Posterior vena cava (tissue), 2 donors: ENCODE data around the gene MIGA2. TPM values are rescaled to one million over a fixed set of nuclear protein-coding genes. Genes with fewer than 3 reads are reported as not detected.

Experiments
- DNase-seq: peaks from one replicate; pipeline ENCODE4 v3.0.0-alpha.2; 2020; ENCODE audit warnings: low spot score
- intact Hi-C, 2 donors: fragments of 100-400 bp; cut with DNase I; formaldehyde crosslinking; loops; one replicate each; pipeline versions ENCODE4 v1.14.1 to v1.14.2; 2022 to 2023
- total RNA-seq, 2 donors: library from RNA; stranded (reverse); fragmentation: NEBNext Ultra II Directional; extraction: Animal tissue kit (Norgen Biotek cat#: 25700); gene quantifications; one replicate each; pipeline ENCODE4 v1.2.1, GENCODE V29; 2021
- donor health status: DM: yes; HTN: yes; CAD: no.
- donor health status: DM: yes; HTN: yes; CAD: no.

The MIGA2 gene
- total RNA-seq, 2 donors from 2014 or later = 14.8 to 21.1 TPM

DNA sequence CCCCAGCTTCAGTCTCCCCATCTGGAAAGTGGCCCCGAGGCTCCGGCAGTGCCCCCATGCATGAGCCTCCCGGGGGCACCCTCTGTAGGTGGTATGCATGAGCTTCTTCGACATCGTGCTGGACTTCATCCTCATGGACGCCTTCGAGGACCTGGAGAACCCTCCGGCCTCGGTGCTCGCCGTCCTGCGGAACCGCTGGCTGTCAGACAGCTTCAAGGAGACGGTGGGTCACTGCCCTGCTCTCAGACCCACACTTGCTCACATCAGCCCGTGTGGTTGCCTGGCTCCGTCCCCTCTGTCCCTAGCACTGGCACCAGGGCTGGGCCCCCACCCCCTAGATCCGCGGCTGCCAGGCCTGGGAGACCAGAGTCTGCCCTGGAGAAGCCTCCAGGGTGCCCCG lies 31.7 kb downstream of the MIGA2 start:
- no peak for DNase-seq
- intact Hi-C loops = no loop called here

DNA sequence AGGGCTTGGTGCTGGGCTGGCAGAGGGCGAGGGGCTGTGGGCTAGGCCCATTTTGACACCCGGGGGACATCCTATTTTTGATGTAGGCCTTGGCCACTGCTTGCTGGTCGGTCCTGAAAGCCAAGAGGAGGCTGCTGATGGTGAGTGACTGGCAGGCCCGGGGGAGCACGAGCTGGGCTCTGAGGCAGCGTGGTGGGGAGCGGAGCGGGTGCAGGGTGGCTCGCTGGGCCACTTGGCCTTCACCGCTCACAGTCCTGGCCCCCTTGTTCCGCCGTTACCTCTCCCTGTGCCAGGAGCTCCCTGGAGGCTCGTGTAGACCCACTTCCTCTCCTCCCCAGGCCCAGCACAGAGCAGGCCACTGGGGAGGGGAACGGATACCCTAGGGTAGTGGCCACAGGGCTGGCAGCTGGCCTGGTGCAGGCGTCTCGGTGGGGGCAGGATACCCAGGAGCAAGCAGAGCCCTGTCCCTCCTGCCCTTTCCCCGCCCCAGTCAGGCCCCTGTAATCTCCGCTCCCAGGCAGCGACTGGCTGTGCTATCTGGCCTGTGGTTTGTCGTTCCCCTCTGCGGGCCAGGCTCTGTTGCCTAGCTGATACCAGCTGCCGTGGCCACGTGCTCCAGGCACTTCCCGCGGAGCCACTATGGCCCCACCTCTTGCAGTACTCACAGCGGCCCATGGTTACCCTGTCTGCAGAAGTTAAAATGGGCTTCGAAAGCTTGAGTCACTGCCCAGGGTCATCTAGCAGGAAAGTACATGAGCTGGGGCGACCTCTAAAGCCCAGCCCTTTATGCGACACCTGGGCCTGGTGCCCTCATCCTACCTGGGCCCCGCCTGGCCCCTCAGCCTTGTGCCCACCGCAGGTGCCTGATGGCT lies 32.8 kb downstream of the MIGA2 start:
- intact Hi-C loops = no loop called here
- DNase-seq = peak; percentile 90

DNA sequence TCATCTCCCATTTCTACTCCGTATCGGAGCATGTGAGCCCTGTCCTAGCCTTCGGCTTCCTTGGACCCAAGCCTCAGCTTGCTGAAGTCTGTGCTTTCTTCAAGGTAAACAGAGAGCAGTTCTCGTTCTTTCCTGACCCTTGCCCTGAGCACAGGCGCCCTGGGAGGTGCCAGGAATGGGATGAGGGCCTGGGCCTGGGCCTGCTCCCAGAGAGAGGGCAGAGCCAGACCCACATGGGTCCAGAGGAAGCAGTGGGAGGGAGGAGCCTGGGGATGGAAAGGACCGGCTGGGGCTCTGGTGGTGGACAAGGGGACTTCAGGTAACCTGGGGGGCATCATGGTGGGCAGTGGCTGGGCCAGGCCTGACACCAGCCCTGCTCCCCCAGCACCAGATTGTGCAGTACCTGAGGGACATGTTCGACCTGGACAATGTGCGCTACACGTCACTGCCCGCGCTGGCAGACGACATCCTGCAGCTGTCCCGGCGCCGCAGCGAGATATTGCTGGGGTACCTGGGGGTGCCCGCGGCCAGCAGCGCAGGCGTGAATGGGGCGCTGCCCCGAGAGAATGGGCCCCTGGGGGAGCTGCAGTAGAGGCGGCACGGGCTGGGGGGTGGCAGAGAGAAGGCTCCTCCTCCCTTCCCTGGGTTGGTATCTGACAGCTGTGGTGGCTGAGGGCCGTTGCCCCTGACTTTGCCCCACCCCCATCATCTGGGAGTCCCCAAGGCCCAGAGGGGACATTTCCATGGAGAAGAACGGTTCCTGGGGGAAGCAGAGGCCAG lies 33.6 kb downstream of the MIGA2 start:
- intact Hi-C loops = loop anchor here in 1 of 2 donors (5.0 kb wide), 1 partner anchor 1337 kb away; no protein-coding TSS in a partner anchor
- no peak for DNase-seq

DNA sequence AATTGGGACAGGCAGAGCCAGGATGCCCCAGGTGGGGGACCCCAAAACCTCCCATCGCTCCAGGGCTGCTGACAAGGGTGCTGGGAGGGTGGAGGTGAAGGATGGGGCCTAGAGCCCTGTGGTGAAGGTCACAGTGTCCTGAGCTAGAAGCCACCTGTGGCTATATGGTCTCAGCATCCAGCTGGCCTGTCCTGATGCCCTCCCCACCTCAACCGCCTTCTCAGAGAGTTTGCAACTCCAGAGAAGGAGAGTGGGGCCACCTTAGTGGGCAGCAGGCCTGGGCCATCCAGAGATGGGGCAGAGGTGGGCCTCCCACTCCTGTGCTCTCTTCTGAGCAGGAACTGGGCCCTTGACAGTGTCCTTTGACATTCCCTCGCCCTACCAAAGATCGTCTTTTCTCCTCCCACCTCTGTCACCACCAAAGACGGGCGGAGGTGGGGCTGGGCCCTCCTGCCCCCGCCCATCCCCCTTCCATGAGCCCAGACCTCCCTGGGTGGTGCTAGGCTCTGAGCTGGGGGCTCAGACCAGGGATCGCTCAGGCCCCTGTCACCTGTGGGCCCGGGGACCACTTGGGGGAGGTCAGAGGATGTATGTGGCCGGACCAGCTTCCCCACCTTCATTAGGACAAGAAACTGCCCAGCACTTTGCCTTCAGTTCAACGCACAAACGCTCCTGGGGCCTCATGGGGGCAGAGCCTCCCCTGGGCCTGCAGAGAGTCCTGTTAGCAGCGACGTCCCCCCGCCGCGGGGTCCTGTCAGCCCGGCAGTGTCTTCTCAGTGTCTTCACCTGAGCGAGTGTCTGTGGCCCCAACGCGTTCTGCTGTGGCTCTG lies 34.5 kb downstream of the MIGA2 start:
- DNase-seq = no peak
- intact Hi-C loops = loop anchor here in 1 of 2 donors (5.0 kb wide), 1 partner anchor 1336 kb away; no protein-coding TSS in a partner anchor

DNA sequence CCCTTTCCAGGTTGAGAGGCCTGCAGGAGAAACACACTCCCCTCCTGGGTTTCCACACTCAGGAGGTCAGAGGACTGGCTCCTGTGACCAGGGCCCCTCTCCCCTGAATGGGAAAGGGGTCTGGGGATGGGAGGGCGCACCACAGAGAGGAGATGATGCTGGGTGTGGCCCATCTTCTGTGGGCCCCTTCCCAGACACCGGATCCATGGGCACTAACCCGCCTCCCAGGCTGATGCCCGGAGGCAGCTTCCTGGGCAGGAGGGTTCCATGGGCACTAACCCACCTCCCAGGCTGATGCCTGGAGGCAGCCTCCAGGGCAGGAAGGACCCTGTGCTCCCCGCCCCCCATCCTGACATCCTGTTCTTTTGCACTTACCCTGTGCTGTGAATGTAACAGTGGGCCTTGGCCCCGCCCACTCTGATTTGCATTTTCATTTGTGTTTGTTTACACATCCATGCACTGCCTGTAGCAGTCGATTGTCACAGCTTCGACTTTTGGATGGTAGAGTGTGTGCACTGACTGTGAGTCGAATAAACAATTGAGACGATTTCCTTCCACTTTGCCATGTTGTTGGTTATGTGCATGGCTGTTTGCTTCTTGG lies 35.2 kb downstream of the MIGA2 start:
- no peak for DNase-seq
- intact Hi-C loops = loop anchor here in 1 of 2 donors (5.0 kb wide), 1 partner anchor 1336 kb away; no protein-coding TSS in a partner anchor

DNA sequence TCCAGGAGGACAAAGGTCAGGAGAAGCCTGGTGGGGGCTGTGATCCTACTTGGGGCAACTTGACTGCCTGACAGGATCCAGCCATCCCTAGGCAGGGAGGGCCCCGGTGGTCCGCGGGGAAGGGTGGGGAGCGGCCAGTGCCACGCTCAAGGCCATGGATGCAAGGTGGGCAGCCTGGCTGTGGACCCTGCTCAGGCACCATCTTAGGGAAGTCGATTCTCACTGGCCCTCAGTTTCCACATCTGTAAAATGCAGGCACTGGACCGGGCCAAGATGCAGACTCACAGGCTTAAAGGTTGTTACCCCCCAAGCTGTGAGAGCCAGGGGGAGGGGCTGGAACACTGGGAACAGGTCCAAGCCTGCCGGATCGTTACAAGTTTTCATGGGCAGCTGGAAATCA lies 35.7 kb downstream of the MIGA2 start:
- intact Hi-C loops = loop anchor here in 1 of 2 donors (5.0 kb wide), 1 partner anchor 1335 kb away; no protein-coding TSS in a partner anchor
- DNase-seq = no peak

DNA sequence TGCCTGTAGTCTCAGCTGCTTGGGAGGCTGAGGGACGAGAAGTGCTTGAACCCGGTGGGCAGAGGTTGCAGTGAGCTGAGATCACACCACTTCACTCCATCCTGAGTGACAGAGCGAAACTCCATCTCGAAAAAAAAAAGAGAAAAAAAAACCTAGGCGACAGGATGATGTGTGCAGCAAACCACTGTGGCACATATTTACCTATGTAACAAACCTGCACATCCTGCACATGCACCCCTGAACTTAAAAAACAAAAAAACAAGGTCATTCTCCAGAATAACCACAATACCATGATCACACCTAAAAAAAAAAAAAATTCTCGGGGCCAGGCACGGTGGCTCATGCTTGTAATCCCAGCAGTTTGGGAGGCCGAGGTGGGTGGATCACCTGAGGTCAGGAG lies 37.0 kb downstream of the MIGA2 start:
- intact Hi-C loops = loop anchor here in 1 of 2 donors (5.0 kb wide), 1 partner anchor 1334 kb away; no protein-coding TSS in a partner anchor

DNA sequence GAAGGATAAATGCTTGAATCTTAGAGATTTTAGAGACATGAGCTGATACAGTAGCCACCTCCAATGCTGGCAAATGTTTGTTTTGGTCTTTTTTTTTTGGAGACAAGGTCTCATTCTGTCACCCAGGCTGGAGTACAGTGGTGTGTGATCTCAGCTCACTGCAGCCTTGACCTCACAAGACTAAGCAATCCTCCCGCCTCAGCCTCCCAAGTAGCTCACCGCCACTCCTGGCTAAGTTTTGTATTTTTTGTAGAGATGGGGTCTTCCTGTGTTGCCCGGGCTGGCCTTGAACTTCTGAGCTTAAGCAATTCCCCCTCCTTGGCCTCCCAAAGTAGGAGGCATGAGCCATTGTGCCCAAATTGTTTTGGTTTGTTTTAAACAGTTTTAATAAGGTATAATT lies 37.7 kb downstream of the MIGA2 start:
- DNase-seq = no peak
- intact Hi-C loops = loop anchor here in 1 of 2 donors (5.0 kb wide), 1 partner anchor 1333 kb away; no protein-coding TSS in a partner anchor

More for the DNA sequence above, 37.0 kb downstream of the MIGA2 start:
- no peak for DNase-seq

DNA sequence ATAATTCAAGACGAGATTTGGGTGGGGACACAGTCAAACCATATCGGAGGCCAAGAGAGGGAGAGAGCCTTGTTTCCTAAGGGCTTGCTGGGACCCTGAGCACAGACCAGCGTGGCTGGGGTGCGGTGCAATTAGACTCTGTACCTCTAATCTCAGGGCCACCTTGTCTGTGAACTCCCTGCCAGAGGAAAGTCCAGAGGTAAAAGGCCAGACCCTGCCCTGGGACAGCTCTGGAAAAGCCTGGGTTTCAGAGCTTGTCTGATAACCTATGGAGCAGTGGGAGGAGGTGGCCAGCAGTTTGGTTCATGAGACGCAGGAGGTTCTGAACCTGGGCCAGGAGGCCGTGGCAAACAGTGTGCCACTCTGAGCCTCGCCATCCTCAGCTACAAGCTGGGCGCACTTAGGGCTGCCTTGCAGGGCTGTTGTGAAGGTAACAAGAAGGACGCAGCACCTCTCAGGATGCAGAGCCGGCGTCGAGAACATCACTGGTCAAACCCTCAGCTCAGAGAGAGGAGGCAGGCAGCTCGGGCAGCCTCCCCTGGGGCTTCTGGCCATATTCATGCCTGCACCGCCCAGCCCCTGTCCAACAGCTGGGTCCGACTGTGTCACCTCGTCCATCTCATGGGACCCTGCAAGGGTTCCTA lies 39.7 kb downstream of the MIGA2 start:
- intact Hi-C loops = no loop called here
- DNase-seq = no peak

DNA sequence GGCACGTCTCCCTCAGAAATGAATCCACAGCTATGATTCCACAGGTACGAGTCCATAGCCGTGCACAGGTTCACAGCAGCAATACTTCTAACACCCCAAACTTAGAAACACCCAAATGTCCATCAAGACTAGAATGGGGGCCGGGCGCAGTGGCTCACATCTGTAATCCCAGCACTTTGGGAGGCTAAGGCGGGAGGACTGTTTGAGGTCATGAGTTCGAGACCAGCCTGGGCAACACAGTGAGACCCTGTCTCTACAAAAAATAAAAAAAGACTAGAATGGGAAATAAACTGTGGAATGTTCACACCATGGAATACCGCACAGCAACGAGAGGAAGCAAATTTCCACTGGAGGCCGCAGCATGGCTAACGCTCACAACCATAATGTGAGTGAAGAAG lies 40.2 kb downstream of the MIGA2 start:
- intact Hi-C loops = no loop called here
- DNase-seq = no peak

DNA sequence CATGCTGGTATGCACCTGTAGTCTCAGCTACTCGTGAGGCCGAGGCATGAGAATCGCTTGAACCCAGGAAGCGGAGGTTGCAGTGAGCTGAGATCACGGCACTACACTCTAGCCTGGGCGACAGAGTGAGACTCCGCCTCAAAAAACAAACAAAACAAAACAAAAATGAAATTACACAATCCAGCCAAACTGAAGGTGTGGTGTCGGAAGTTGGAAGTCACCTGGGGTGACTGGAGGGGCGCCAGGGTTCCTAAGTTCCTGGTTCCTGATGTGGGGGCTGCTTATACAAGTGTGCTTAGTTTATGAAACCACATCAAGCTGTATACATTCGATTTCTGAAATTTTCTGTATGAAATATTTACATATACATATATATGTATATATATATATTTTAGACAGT lies 40.8 kb downstream of the MIGA2 start:
- DNase-seq = no peak
- intact Hi-C loops = no loop called here

DNA sequence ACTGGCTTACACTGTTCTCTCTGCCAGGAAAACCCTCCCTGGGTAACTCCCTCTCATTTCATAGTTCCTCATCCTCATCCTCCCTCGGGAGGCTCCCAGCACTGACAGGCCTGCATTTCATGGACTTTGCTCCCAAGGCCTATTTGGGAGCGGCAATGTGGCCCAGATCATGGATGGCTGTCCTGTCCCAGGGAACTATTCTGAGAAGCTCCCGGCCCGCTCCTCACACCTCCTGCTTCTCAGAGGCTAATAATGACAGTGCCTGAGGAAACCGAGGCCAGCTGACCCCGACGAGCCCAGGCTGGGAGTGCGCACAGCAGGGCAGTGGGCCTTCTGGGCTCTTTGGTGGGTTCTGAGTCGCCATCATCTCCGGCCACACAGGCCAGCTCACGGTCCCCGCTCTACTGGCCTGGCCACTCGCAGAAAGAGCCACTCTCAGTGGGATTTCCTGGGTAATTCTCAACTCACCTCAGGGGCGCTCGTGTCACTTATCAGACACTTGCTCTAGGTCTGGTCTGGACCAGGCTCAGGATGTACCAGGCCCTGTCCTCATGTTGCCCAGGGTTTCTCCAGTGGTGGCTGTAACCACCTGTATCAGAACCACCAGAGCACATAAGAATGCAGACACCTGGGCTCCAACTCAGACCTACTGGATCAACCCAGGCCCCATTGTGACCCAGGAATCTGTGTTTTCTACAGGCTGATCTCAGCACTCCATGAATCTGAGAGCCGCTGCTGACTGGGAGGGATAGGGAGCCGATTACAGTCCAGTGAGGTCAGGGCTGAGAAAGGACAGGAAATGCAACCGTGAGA lies 42.5 kb downstream of the MIGA2 start:
- no peak for DNase-seq
- intact Hi-C loops = no loop called here

DNA sequence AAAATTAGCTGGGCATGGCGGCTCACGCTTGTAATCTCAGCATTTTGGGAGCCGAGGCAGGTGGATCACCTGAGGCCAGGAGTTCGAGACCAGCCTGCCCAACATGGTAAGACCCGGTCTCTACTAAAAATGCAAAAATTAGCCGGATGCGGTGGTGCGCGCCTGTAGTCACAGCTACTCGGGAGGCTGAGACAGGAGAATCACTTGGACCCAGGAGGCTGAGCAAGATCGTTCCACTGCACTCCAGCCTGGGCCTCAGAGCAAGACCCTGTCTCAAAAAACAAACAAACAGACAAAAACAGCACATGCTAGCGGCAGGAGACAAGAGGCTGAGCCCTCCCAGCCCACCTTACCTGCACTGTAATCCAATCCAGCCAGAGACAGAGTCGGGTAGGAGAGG lies 43.4 kb downstream of the MIGA2 start:
- intact Hi-C loops = no loop called here
- DNase-seq = no peak

DNA sequence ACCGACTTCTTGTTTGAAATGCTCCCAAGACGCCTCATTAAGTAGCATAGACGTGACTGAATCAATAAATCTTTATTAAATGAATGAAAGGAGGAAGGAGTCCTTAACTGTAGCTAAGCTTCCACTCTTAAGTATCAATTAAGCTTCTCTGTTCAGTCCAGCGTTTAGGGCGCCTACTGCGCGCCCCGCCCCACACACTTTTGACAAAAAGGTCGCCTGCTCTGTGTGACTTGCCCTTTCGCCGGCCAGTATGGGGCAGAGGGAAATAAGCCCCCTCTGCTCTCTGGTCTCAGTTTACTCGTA lies 43.8 kb downstream of the MIGA2 start:
- intact Hi-C loops = no loop called here
- no peak for DNase-seq

DNA sequence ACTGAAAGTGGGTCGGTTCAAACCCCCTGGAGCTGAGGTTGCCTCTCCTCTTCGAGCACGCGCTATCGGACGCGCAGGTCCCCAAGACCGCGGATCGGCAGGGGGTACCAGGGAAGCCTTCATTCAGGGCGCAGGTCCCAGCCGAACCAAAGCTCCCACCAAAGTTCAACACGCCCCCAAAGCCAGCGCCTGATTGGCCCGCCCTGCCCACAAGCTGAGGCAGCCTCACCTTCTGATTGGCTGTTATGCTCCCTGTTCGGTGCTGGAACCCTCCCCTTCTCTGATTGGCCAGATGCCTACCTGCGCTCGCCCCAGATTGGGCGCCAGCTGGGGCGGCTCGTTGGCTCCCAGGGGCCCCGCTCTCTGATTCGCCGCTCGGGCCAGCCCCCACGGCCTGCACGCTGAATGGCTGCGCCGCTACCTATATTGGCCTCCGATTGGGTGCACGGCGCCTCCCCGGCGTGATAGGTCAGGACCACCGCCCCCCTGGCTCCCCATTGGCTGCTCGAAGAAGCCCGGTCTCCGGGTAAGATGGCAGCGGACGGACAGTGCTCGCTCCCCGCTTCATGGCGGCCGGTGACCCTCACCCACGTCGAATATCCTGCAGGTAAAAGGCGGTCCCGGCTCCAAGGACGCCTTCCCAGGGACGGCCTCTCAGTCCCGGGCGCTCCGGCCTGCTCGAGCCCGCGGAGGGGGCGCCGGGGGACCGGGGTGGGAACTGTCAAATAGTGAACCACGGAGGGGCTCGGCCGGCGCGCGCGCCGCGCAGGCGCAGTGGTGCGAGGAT lies 44.4 kb downstream of the MIGA2 start, which contains the start of gene DOLPP1:
TSS of gene DOLPP1 (plus strand) at position 511 of the 787 bp plus-strand sequence. CDS start at position 532, 21 bp downstream.
- intact Hi-C loops = no loop called here
- peak; percentile 100 for DNase-seq

DNA sequence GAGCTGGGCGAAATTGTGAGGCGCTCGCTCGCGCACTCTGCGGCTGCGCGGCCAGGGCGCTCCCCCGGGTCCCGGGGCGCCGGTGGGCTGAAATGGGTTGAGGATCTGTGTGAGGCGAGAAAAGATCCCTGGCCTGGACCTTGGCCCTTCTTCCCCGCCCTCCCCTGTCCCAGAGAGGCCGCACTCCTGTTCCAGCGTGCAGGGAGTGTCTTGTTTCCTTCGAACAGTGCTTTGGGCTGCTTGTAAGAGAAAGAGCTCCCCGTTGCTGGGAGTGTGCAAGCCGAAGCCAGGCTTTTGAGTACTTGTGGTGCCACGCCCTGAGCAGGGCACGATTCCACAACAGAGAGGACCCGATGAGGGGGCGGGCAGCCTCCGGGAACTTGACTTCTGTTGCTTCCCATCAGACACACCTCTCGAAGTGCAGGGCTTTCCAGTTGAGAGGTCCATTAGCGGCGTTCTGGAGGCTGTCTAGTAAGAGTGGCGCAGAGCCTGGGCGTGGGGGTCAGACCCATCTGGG lies 45.0 kb downstream of the MIGA2 start:
- intact Hi-C loops = no loop called here
- no peak for DNase-seq

DNA sequence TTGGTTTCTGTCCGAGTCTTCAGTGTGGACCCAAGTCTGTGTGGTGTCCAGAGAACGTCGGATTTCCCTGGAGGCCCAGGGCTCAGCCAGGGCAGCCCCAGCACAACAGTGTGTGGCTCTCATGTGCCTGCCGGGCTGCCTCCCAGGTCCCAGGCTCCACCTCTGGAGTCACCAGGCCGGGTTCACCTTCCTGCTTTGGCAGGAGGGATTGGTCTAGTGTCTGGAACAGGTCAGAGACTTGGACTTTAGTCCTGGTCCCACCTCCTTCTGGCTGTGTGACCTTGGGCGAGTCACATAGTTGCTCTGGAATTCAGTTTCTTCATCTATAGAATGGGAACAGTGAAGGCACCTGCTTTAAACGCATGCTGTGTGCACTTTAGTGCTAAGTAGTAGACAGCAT lies 47.7 kb downstream of the MIGA2 start:
- no peak for DNase-seq
- intact Hi-C loops = no loop called here
